DLD1 (cell line): ENCODE data around the gene THOC6.

ENCODE experiments used
- in situ Hi-C: cut with HindIII; loops from 2 replicates; pipeline ENCODE4 v1.10.0; 2017; ENCODE audit warnings: low sequenced_read_pairs

The THOC6 gene

GRCh38 chr16:2991566-2992261 is 32.1 kb upstream of the THOC6 start:
- in situ Hi-C loops: no loop called here

- in situ Hi-C loops: no loop called here
These were observed 31.3 kb upstream of the THOC6 start for GRCh38 chr16:2992383-2993081.

- in situ Hi-C loops: no loop called here
These were observed 27.5 kb upstream of the THOC6 start for GRCh38 chr16:2996298-2996697.

GRCh38 chr16:2999929-3000328 is 23.9 kb upstream of the THOC6 start:
- in situ Hi-C loops: no loop called here

- in situ Hi-C loops: no loop called here
These were observed 23.3 kb upstream of the THOC6 start for GRCh38 chr16:3000540-3000939.

GRCh38 chr16:3001316-3001715 is 22.5 kb upstream of the THOC6 start:
- in situ Hi-C loops: no loop called here

GRCh38 chr16:3003582-3004270 is 20.1 kb upstream of the THOC6 start:
- in situ Hi-C loops: no loop called here

- in situ Hi-C loops: no loop called here
These were observed 19.5 kb upstream of the THOC6 start for GRCh38 chr16:3004319-3004718.

- in situ Hi-C loops: no loop called here
These were observed 19.0 kb upstream of the THOC6 start for GRCh38 chr16:3004781-3005284.

GRCh38 chr16:3007059-3007956 is 16.5 kb upstream of the THOC6 start:
- in situ Hi-C loops: no loop called here

GRCh38 chr16:3007957-3008689 is 15.7 kb upstream of the THOC6 start:
- in situ Hi-C loops: no loop called here

- in situ Hi-C loops: no loop called here
These were observed 15.2 kb upstream of the THOC6 start for GRCh38 chr16:3008690-3009037.

GRCh38 chr16:3009568-3010390 is 14.1 kb upstream of the THOC6 start:
- in situ Hi-C loops: no loop called here

GRCh38 chr16:3010510-3010909 is 13.3 kb upstream of the THOC6 start:
- in situ Hi-C loops: no loop called here

GRCh38 chr16:3012246-3012645 is 11.6 kb upstream of the THOC6 start:
- in situ Hi-C loops: no loop called here

- in situ Hi-C loops: no loop called here
These were observed 10.9 kb upstream of the THOC6 start, which contains the start of gene CLDN9 for GRCh38 chr16:3012828-3013420. Gene CLDN9 (plus strand): TSS chr16:3012923. CDS start chr16:3013363, 440 bp downstream.

GRCh38 chr16:3013491-3013951 is 10.3 kb upstream of the THOC6 start:
- in situ Hi-C loops: no loop called here

- in situ Hi-C loops: no loop called here
These were observed 9.7 kb upstream of the THOC6 start for GRCh38 chr16:3013998-3014690.
